Uterus (tissue), 2 donors: ENCODE data around the gene PPP4R3A.

Source experiments
- POLR2A ChIP-seq, 2 donors: fragments of 450-650 bp; IDR thresholded peaks; one replicate each; pipeline ENCODE4 v1.6.1; 2016; ENCODE audit warnings: antibody characterized with exemption in 2 of 2, mild to moderate bottlenecking in 1 of 2, moderate library complexity in 1 of 2
- TF ChIP-seq, protein P1 (sequence below), 4 experiments: fragments of 200-600 bp in 2 of 4; fragments of 450-650 bp in 2 of 4; sonication (generic) in 2 of 4; IDR thresholded peaks; one replicate each; pipeline ENCODE4 v1.5.1; 2016 to 2019; ENCODE audit warnings: antibody characterized with exemption in 4 of 4, mild to moderate bottlenecking in 2 of 4, moderate library complexity in 1 of 4

GRCh38 chr14:91536327-91536726 is 26.2 kb upstream of the PPP4R3A start:
- TF ChIP-seq, protein P1, sequence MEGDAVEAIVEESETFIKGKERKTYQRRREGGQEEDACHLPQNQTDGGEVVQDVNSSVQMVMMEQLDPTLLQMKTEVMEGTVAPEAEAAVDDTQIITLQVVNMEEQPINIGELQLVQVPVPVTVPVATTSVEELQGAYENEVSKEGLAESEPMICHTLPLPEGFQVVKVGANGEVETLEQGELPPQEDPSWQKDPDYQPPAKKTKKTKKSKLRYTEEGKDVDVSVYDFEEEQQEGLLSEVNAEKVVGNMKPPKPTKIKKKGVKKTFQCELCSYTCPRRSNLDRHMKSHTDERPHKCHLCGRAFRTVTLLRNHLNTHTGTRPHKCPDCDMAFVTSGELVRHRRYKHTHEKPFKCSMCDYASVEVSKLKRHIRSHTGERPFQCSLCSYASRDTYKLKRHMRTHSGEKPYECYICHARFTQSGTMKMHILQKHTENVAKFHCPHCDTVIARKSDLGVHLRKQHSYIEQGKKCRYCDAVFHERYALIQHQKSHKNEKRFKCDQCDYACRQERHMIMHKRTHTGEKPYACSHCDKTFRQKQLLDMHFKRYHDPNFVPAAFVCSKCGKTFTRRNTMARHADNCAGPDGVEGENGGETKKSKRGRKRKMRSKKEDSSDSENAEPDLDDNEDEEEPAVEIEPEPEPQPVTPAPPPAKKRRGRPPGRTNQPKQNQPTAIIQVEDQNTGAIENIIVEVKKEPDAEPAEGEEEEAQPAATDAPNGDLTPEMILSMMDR (IDR thresholded peaks at IDR 0.05), result no peak
- TF ChIP-seq POLR2A (IDR thresholded peaks at IDR 0.05), result no peak
